Natural killer cell (primary cell): ENCODE results near the gene SPP1. TPM values are rescaled to one million over a fixed set of nuclear protein-coding genes. Genes with fewer than 3 reads are reported as not detected.

Source experiments
- ATAC-seq, 3 donors: fragments of 150-1000 bp in 2 of 3; fragments of 200-7000 bp in 1 of 3; cut with Tn5 transposase; 1 replicate in 1 of 3; 2 replicates in 2 of 3; pipeline ENCODE4 v1.10.0; 2021; ENCODE audit warnings: mild to moderate bottlenecking in 2 of 3, moderate library complexity in 2 of 3
- DNase-seq, 2 donors: peaks; one replicate each; pipeline versions ENCODE4 v3.0.0 to v3.0.0-alpha.2; 2013 to 2021; ENCODE audit warnings: mixed read lengths in 1 of 2
- H3K27ac ChIP-seq: one replicate; pipeline ENCODE4 v1.5.1; 2013; ENCODE audit warnings: mild to moderate bottlenecking, low read length
- H3K27me3 ChIP-seq: one replicate; pipeline ENCODE4 v1.6.1; 2013; ENCODE audit warnings: low read length; ENCODE audit not compliant: control insufficient read depth, insufficient read depth
- H3K36me3 ChIP-seq: one replicate; pipeline ENCODE4 v1.6.1; 2013; ENCODE audit warnings: low read length; ENCODE audit not compliant: control insufficient read depth, insufficient read depth
- H3K4me1 ChIP-seq: one replicate; pipeline ENCODE4 v1.6.1; 2013; ENCODE audit warnings: low read length; ENCODE audit not compliant: control insufficient read depth, insufficient read depth
- H3K4me3 ChIP-seq: one replicate; pipeline ENCODE4 v1.5.1; 2013; ENCODE audit warnings: low read length
- H3K9me3 ChIP-seq: one replicate; pipeline ENCODE4 v1.6.1; 2013; ENCODE audit warnings: low read length; ENCODE audit not compliant: control insufficient read depth, insufficient read depth
- H3K27ac Mint-ChIP-seq, 2 donors: one replicate each; pipeline ENCODE4 v1.8.0; 2022; ENCODE audit warnings: mild to moderate bottlenecking in 2 of 2, mixed read lengths in 2 of 2, moderate library complexity in 1 of 2
- H3K27me3 Mint-ChIP-seq, 2 donors: one replicate each; pipeline ENCODE4 v1.8.0; 2022; ENCODE audit warnings: low read depth in 2 of 2, mixed read lengths in 2 of 2
- H3K36me3 Mint-ChIP-seq: one replicate; pipeline ENCODE4 v1.8.0; 2022; ENCODE audit warnings: mixed read lengths
- H3K4me1 Mint-ChIP-seq, 2 donors: one replicate each; pipeline ENCODE4 v1.8.0; 2022; ENCODE audit warnings: mixed read lengths in 2 of 2
- H3K4me3 Mint-ChIP-seq: one replicate; pipeline ENCODE4 v1.8.0; 2022; ENCODE audit warnings: mild to moderate bottlenecking, moderate library complexity, mixed read lengths
- H3K9me3 Mint-ChIP-seq, 2 donors: one replicate each; pipeline ENCODE4 v1.8.0; 2022; ENCODE audit warnings: mixed read lengths in 2 of 2
- WGBS: methylation state at CpG from one replicate; pipeline ENCODE4 v1.1.7; 2013; ENCODE audit warnings: missing lambda C conversion rate; ENCODE audit not compliant: insufficient coverage; 5-methylcytosine and 5-hydroxymethylcytosine counted together
- intact Hi-C: fragments of 100-400 bp; cut with micrococcal nuclease; formaldehyde crosslinking; loops from one replicate; pipeline ENCODE4 v1.14.2; 2022
- total RNA-seq, 4 donors: library from RNA; stranded (reverse); fragments of 120-200 nt in 1 of 4; gene quantifications; one replicate each; pipeline versions ENCODE4 v1.2.3 to v1.2.4, GENCODE V29; 2013 to 2022
- TF ChIP-seq, protein P1 (sequence below): fragments of 200-600 bp; IDR thresholded peaks from one replicate; pipeline ENCODE4 v1.8.0; 2022; ENCODE audit warnings: antibody characterized with exemption

The SPP1 gene
- total RNA-seq, 3 donors from 2014 or later (not counting 1 experiment from before 2014, with no cell fraction given), result not detected

DNA sequence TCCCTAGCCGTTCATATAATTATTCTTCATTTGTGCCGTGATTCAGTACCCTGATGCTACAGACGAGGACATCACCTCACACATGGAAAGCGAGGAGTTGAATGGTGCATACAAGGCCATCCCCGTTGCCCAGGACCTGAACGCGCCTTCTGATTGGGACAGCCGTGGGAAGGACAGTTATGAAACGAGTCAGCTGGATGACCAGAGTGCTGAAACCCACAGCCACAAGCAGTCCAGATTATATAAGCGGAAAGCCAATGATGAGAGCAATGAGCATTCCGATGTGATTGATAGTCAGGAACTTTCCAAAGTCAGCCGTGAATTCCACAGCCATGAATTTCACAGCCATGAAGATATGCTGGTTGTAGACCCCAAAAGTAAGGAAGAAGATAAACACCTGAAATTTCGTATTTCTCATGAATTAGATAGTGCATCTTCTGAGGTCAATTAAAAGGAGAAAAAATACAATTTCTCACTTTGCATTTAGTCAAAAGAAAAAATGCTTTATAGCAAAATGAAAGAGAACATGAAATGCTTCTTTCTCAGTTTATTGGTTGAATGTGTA, 7.0 kb downstream of the SPP1 start:
- Histone ChIP-seq H3K27ac (no peak overlapping the region), H3K9me3 (no peaks in the 10 kb centered on the region), H3K4me3 (no peak overlapping the region), H3K27me3 (peaks cover 5% of the 10 kb centered on the region), H3K4me1 (no peaks in the 10 kb centered on the region), H3K36me3 (no peaks in the 10 kb centered on the region)
- WGBS, result 87% methylated on average over 12 of the region's 13 CpGs
- Mint-ChIP-seq H3K27me3 (peaks cover 10 to 41% of the 10 kb centered on the region in 2 donors), H3K36me3 (no peaks in the 10 kb centered on the region), H3K27ac (no peak overlapping the region), H3K9me3 (no peaks in the 10 kb centered on the region), H3K4me1 (no peaks in the 10 kb centered on the region), H3K4me3 (no peak overlapping the region)
- intact Hi-C loops, result loop anchor here (10.0 kb wide), 1 partner anchor 308 kb away; no protein-coding TSS in a partner anchor
- ATAC-seq (no peak), DNase-seq (no peak)
- TF ChIP-seq, protein P1, sequence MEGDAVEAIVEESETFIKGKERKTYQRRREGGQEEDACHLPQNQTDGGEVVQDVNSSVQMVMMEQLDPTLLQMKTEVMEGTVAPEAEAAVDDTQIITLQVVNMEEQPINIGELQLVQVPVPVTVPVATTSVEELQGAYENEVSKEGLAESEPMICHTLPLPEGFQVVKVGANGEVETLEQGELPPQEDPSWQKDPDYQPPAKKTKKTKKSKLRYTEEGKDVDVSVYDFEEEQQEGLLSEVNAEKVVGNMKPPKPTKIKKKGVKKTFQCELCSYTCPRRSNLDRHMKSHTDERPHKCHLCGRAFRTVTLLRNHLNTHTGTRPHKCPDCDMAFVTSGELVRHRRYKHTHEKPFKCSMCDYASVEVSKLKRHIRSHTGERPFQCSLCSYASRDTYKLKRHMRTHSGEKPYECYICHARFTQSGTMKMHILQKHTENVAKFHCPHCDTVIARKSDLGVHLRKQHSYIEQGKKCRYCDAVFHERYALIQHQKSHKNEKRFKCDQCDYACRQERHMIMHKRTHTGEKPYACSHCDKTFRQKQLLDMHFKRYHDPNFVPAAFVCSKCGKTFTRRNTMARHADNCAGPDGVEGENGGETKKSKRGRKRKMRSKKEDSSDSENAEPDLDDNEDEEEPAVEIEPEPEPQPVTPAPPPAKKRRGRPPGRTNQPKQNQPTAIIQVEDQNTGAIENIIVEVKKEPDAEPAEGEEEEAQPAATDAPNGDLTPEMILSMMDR, result no peak

DNA sequence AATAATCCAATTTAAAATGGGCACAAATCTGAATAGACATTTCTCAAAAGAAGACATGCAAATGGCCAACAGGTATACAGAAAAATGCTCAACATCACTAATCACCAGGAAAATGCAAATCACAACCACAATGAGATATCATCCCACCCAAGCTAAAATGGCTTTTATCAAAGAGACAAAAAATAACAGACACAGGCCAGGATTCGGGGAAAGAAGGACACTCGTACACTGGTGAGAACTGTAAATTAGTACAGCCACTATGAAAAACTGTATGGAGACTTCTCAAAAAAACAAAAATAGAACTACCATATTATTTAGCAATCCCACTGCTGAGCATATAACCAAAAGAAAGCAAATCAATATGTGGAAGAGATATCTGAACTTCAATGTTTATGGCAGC, 8.5 kb downstream of the SPP1 start:
- TF ChIP-seq, protein P1, result no peak
- H3K27ac ChIP-seq, result no peak overlapping the region
- Mint-ChIP-seq H3K27ac (no peak overlapping the region), H3K9me3 (no peaks in the 10 kb centered on the region), H3K4me3 (no peak overlapping the region), H3K4me1 (no peaks in the 10 kb centered on the region), H3K27me3 (peaks cover 10 to 48% of the 10 kb centered on the region in 2 donors), H3K36me3 (no peaks in the 10 kb centered on the region)
- intact Hi-C loops, result loop anchor here (10.0 kb wide), 1 partner anchor 309 kb away; no protein-coding TSS in a partner anchor
- ATAC-seq (no peak), DNase-seq (no peak)
- H3K36me3 ChIP-seq, result no peaks in the 10 kb centered on the region
- no peaks in the 10 kb centered on the region for H3K9me3 ChIP-seq
- H3K27me3 ChIP-seq, result peaks cover 2% of the 10 kb centered on the region
- 89% methylated on average over 2 of the region's 2 CpGs for WGBS
- no peak overlapping the region for H3K4me3 ChIP-seq
- no peaks in the 10 kb centered on the region for H3K4me1 ChIP-seq

DNA sequence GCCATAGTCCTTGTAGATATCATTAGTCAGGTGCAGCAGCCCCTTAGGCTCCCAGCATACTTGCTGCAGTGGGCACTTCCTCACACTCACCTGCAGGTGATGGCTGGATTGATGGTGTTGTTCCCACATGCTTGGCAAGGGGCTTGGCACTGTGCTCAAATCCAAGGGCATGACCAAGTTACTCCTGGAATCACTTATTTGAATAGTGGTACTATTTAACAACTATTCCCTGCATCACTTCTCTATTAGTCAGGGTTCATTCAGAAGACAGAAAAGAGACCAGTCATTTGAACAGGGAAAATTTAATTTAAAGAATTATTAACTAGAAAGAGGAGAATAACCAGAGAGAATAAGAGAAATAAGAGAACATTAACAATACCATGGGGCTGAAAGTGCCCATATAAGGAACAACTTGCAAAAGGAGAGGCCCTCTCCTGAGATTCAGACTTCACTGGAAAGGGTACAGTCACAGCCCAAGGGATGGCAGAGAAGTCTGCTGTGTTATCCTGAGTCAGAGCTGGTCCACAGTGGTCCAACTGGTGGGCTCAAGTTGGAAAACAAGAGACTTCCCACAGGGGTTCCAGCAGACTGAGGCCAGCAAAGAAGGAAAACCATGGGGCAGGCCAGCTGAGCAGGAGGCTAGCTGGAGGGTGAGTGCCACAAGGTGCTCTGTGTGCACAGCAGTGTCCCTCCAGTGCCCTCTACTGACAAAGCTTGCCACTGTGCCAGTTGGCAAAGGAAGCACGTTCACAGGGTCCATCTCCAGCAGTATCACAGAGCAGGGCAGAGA, 9.8 kb downstream of the SPP1 start:
- Histone ChIP-seq H3K27ac (no peak overlapping the region), H3K9me3 (no peaks in the 10 kb centered on the region), H3K36me3 (no peaks in the 10 kb centered on the region), H3K4me3 (no peak overlapping the region), H3K4me1 (no peaks in the 10 kb centered on the region), H3K27me3 (peaks cover 2% of the 10 kb centered on the region)
- H3K36me3 Mint-ChIP-seq, result no peaks in the 10 kb centered on the region
- H3K4me1 Mint-ChIP-seq, result no peaks in the 10 kb centered on the region
- intact Hi-C loops, result loop anchor here (10.0 kb wide), 1 partner anchor 310 kb away; no protein-coding TSS in a partner anchor
- H3K27me3 Mint-ChIP-seq, result peaks cover 15 to 48% of the 10 kb centered on the region in 2 donors
- TF ChIP-seq, protein P1, result peak; percentile 29
- H3K4me3 Mint-ChIP-seq, result no peak overlapping the region
- ATAC-seq, result peak; percentile 73 to 91 (median 78)
- H3K9me3 Mint-ChIP-seq, result no peaks in the 10 kb centered on the region
- WGBS, result 0% methylated on average over 1 of the region's 1 CpG
- peak in 1 of 2 donors; percentile 51 for DNase-seq
- no peak overlapping the region for H3K27ac Mint-ChIP-seq
